HG03565 (cell line): ENCODE results near the gene SMIM1.
"Not testable (repeated sequence)": the region's sequence is repeated elsewhere in the genome, so short reads cannot be mapped to it uniquely, and the experiment has no call there.

Experiments
- ATAC-seq: cut with Tn5 transposase; IDR thresholded peaks from one replicate; pipeline ENCODE4 v1.9.1; 2021; ENCODE audit warnings: mild to moderate bottlenecking, moderate library complexity; ENCODE audit not compliant: unreplicated experiment

Gene SMIM1, protein sequence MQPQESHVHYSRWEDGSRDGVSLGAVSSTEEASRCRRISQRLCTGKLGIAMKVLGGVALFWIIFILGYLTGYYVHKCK

GRCh38 chr1:3772715-3773571 lies at the start of gene SMIM1:
Gene SMIM1, plus strand, starts transcription at chr1:3772749. Its CDS starts 2,625 bp downstream, at chr1:3775374.
- peak; percentile 15 for ATAC-seq

DNA sequence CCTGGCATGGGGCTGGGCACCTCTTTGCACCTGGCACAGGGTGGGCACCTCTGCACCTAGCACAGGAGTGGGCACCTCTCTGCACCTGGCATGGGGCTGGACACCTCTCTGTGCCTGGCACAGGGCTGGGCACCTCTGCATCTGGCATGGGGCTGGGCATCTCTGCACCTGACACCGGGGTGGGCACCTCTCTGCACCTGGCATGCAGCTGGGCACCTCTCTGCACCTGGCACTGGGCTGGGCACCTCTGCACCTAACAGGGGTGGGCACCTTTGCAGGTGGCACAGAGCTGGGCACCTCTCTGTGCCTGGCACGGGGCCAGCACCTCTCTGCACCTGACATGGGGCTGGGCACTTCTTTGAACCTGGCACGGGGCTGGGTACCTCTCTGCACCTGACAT lies 49.7 kb upstream of the SMIM1 start:
- no peak for ATAC-seq

GRCh38 chr1:3724416-3725030 lies 48.0 kb upstream of the SMIM1 start:
- ATAC-seq = not testable (repeated sequence)

- no peak for ATAC-seq
These were observed 47.2 kb upstream of the SMIM1 start for GRCh38 chr1:3725366-3725765.

DNA sequence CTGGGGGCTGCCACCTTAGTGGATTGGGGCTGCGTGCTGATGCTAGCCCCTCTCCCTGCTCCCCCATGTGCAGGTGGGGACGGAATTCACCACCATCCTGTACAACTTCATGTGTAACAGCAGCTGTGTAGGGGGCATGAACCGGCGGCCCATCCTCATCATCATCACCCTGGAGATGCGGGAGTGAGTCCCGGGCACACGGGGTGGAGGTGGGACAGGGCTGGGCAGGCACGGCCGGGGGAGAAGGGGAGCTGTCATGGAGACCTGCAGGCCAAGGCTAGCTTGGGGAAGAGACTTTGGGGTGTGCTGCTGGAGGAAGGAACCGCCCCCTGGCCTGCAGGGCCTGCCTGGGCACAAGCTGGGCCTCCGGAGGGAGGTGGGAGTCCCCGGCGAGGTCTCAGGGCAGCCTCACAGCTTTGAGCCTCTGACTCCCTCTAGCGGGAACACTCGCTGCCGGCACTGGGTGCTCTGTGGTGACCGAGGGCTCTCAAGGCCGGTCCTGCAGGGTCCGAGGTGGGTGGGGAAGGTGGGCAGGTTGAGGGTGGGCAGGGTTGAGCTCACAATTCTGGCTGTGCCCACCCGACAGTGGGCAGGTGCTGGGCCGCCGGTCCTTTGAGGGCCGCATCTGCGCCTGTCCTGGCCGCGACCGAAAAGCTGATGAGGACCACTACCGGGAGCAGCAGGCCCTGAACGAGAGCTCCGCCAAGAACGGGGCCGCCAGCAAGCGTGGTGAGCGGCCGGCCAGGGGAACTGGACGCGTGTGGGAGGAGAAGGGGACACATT lies 45.3 kb upstream of the SMIM1 start:
- ATAC-seq = no peak

GRCh38 chr1:3727825-3728776 lies 44.4 kb upstream of the SMIM1 start:
- ATAC-seq = no peak

- no peak for ATAC-seq
These were observed 42.7 kb upstream of the SMIM1 start for GRCh38 chr1:3729594-3730542.

DNA sequence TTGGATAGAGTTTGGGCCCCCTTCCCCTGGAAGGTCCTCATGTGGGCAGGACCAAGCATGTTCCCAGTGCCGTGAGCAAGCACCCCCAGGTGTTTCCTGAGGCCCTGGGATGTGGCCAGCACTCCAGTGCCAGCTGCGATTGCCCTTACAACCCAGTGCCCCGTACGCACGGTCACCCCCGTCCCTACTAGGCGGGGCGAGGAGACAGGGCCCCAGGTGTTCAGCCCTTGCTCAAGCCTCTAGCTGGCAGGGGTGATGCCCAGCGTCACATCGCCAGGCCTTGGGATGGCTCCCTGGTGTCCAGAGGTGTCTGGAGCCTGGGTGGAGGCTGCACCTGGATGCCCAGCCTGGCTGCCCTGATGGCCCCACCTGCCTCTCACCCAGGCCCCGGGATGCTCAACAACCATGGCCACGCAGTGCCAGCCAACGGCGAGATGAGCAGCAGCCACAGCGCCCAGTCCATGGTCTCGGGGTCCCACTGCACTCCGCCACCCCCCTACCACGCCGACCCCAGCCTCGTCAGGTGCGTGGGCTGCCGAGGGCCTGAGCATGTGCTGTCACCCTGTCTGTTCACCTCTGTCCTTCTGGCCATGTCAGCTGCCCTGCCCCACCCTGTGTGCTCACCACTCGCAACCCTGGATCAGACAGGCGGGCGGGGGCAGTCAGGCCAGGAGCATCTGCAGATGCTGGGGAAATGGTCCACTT lies 41.9 kb upstream of the SMIM1 start:
- no peak for ATAC-seq

- ATAC-seq = no peak
These were observed 40.7 kb upstream of the SMIM1 start for GRCh38 chr1:3731583-3732433.

- no peak for ATAC-seq
These were observed 40.0 kb upstream of the SMIM1 start for GRCh38 chr1:3732434-3733093.

- ATAC-seq = no peak
These were observed 39.3 kb upstream of the SMIM1 start for GRCh38 chr1:3733094-3733882.

DNA sequence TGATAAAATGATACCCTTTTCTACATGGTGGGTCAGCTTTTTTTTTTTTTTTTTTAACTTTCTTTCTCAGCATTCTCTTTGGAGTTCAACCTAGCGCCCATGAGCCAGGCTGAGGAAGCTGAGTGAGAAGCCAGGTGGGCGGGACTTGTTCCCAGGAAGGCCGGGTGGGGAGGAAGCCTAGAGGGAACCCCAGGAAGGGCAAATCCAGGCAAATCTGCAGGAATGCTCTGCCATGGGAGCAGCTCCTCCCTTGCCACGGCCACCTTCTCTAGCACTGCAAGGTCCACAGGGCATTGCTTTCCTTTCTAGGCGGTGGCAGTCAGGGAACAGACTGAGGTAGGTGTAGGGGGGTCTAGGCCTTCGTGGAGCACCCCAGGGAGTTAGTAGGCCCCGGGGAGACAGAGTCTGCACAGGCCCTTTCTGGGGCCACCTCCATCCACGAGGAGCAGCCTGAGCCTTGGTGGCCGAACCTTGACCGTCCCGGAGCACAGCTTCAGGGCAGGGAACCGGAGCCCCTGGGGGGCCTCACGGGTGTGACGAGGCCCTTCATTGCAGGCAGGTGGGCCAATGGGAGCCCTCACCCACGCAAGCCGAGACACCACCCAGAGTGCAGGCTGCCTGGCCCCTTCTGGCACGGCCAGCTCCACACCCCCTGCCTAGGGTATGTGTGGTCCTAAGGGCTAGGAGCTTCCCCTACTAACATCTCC lies 38.5 kb upstream of the SMIM1 start:
- ATAC-seq = no peak

DNA sequence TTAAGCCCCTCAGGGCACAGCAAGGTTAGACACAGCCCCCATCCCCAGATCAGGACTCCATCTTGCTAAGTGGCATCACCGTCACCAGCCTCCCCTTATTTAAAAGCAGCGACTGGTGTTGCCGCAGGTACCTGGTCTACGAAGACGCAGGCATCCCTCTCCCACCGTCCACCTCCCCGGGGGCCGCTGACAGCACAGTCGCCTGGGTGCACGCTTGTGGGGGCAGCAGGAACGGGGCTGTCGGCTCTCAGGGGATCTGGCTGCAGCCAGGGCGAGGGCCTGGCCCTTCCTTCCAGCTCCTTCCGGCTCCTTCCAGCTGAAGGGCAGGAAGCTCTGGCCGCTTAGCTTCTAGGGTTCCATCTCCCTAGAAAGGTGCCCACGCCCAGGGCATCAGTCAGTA lies 37.9 kb upstream of the SMIM1 start:
- no peak for ATAC-seq

- no peak for ATAC-seq
These were observed 37.4 kb upstream of the SMIM1 start for GRCh38 chr1:3735027-3735681.

GRCh38 chr1:3735688-3736087 lies 36.9 kb upstream of the SMIM1 start:
- ATAC-seq = no peak
